Neural cell (in vitro differentiated cells): ENCODE results near the gene SIRT3.

Experiments used
- CTCF ChIP-seq: fragments of 450-650 bp; IDR thresholded peaks from 2 replicates; pipeline ENCODE4 v1.5.1; 2014; ENCODE audit warnings: antibody characterized with exemption, mild to moderate bottlenecking, moderate library complexity; ENCODE audit not compliant: poor library complexity, severe bottlenecking
- EP300 ChIP-seq: fragments of 450-650 bp; conservative IDR thresholded peaks from 2 replicates; pipeline ENCODE4 v1.6.1; 2014; ENCODE audit warnings: antibody characterized with exemption, mild to moderate bottlenecking, moderate library complexity; ENCODE audit not compliant: poor library complexity, severe bottlenecking
- MXI1 ChIP-seq: fragments of 450-650 bp; conservative IDR thresholded peaks from 2 replicates; pipeline ENCODE4 v1.6.1; 2014; ENCODE audit warnings: antibody characterized with exemption, mild to moderate bottlenecking; ENCODE audit not compliant: poor library complexity, severe bottlenecking

- TF ChIP-seq CTCF: no peak
- TF ChIP-seq MXI1: no peak
- no peak for TF ChIP-seq EP300
Measured at GRCh38 chr11:283405-284104, 47.4 kb upstream of the SIRT3 start.
